Vagina (tissue), 2 donors: ENCODE data around the gene ZNF562. TPM values are rescaled to one million over a fixed set of nuclear protein-coding genes. Genes with fewer than 3 reads are reported as not detected.

Experiments
- DNase-seq, 2 donors: peaks; one replicate each; pipeline ENCODE4 v3.0.0-alpha.2; 2017; ENCODE audit errors: extremely low spot score in 2 of 2
- H3K27ac ChIP-seq: fragments of 200-600 bp; sonication (generic); one replicate; pipeline ENCODE4 v1.5.1; 2019
- H3K27me3 ChIP-seq: fragments of 200-600 bp; sonication (generic); one replicate; pipeline ENCODE4 v1.5.1; 2019
- H3K36me3 ChIP-seq, 2 donors: fragments of 200-600 bp; sonication (generic); one replicate each; pipeline ENCODE4 v1.5.1; 2017 to 2019
- H3K4me1 ChIP-seq: fragments of 200-600 bp; sonication (generic); one replicate; pipeline ENCODE4 v1.5.1; 2019
- H3K4me3 ChIP-seq, 2 donors: fragments of 200-600 bp; sonication (generic); 1 replicate in 1 of 2; 2 replicates in 1 of 2; pipeline ENCODE4 v1.5.1; 2016 to 2019
- H3K9me3 ChIP-seq: fragments of 200-600 bp; sonication (generic); one replicate; pipeline ENCODE4 v1.5.1; 2019
- CTCF ChIP-seq, 3 experiments: fragments of 450-650 bp in 2 of 3; fragments of 200-600 bp in 1 of 3; sonication (generic) in 1 of 3; IDR thresholded peaks; one replicate each; pipeline ENCODE4 v1.5.1; 2017 to 2019; ENCODE audit warnings: antibody characterized with exemption in 3 of 3, mild to moderate bottlenecking in 2 of 3, moderate library complexity in 2 of 3
- POLR2A ChIP-seq, 2 donors: fragments of 450-650 bp; IDR thresholded peaks; one replicate each; pipeline ENCODE4 v1.6.1; 2017; ENCODE audit warnings: antibody characterized with exemption in 2 of 2, mild to moderate bottlenecking in 2 of 2, moderate library complexity in 2 of 2
- POLR2AphosphoS5 ChIP-seq, 2 donors: sonication (generic); formaldehyde crosslinking; IDR thresholded peaks; one replicate each; pipeline ENCODE4 v1.9.0; 2017; ENCODE audit warnings: antibody characterized with exemption in 2 of 2, mild to moderate bottlenecking in 2 of 2, low read depth in 1 of 2; ENCODE audit not compliant: insufficient read depth in 1 of 2
- intact Hi-C: fragments of 100-400 bp; cut with DNase I; formaldehyde crosslinking; loops from one replicate; pipeline ENCODE4 v1.15.1; 2023
- total RNA-seq: library from RNA; depleted of rRNA; stranded (reverse); fragments of >200 nt; gene quantifications from one replicate; pipeline ENCODE4 v1.2.3, GENCODE V29; 2016

ZNF562 gene
- total RNA-seq, 1 donor from 2014 or later, result 36.3 TPM

- Histone ChIP-seq H3K4me1 (no peaks in the 10 kb centered on the region), H3K36me3 (peaks cover 24 to 54% of the 10 kb centered on the region in 2 donors), H3K27ac (no peak overlapping the region), H3K9me3 (peaks cover 63% of the 10 kb centered on the region), H3K4me3 (no peak overlapping the region), H3K27me3 (no peaks in the 10 kb centered on the region)
- intact Hi-C loops, result no loop called here
- TF ChIP-seq POLR2A (IDR thresholded peaks at IDR 0.05) (no peak), POLR2AphosphoS5 (IDR thresholded peaks at IDR 0.05; ENCODE audit: insufficient read depth in 1 of 2, low read depth in 1 of 2) (no peak), CTCF (IDR thresholded peaks at IDR 0.05) (no peak)
- DNase-seq, result no peak
These were observed 66.0 kb downstream of the ZNF562 start for GRCh38 chr19:9608912-9609311.

GRCh38 chr19:9597027-9597426 is 77.9 kb downstream of the ZNF562 start:
- Histone ChIP-seq H3K9me3 (peaks cover 4% of the 10 kb centered on the region), H3K27ac (no peak overlapping the region), H3K27me3 (no peaks in the 10 kb centered on the region), H3K4me1 (no peaks in the 10 kb centered on the region), H3K36me3 (no peaks in the 10 kb centered on the region), H3K4me3 (no peak overlapping the region)
- intact Hi-C loops, result no loop called here
- DNase-seq, result no peak
- TF ChIP-seq CTCF (IDR thresholded peaks at IDR 0.05) (no peak), POLR2AphosphoS5 (IDR thresholded peaks at IDR 0.05; ENCODE audit: insufficient read depth in 1 of 2, low read depth in 1 of 2) (peak in 1 of 2 donors; percentile 71)

Other genes starting within 250 kb of the ZNF562 start
- gene ZNF266, start 239.5 kb downstream of the ZNF562 start, total RNA-seq, result 22.8 TPM
- 0.49 TPM for gene ZNF560, start 176.5 kb downstream of the ZNF562 start, total RNA-seq
- 11.3 TPM for gene ZNF426, start 136.5 kb downstream of the ZNF562 start, total RNA-seq
- 36.6 TPM for gene ZNF121, start 90.6 kb downstream of the ZNF562 start, total RNA-seq
- 29.2 TPM for gene ZNF561, start 53.9 kb downstream of the ZNF562 start, total RNA-seq
- gene ZNF846, start 93.6 kb upstream of the ZNF562 start, total RNA-seq, result 12.8 TPM
- 39.8 TPM for gene FBXL12, start 144.0 kb upstream of the ZNF562 start, total RNA-seq
- 269 TPM for gene UBL5, start 152.8 kb upstream of the ZNF562 start, total RNA-seq
- gene PIN1, start 160.2 kb upstream of the ZNF562 start, total RNA-seq, result 73.4 TPM